Measurements from ENCODE around the gene TRHDE.
"Not testable (repeated sequence)": the region's sequence is repeated elsewhere in the genome, so short reads cannot be mapped to it uniquely, and the experiment has no call there.

The TRHDE gene

GRCh38 chr12:72647139-72647538, 375.0 kb downstream of the TRHDE start:
- no peak for DNase-seq

- no peak for DNase-seq
Measured at GRCh38 chr12:72658615-72659014, 386.4 kb downstream of the TRHDE start.

GRCh38 chr12:72660174-72660573, 388.0 kb downstream of the TRHDE start:
- not testable (repeated sequence) for DNase-seq

- DNase-seq: no peak
Measured at GRCh38 chr12:72673853-72674252, 401.7 kb downstream of the TRHDE start.

- no peak for DNase-seq
Measured at GRCh38 chr12:72676556-72676955, 404.4 kb downstream of the TRHDE start.

GRCh38 chr12:72677139-72677538, 405.0 kb downstream of the TRHDE start:
- no peak for DNase-seq

GRCh38 chr12:72677846-72678245, 405.7 kb downstream of the TRHDE start:
- no peak for DNase-seq

- DNase-seq: no peak
Measured at GRCh38 chr12:72679147-72679757, 407.1 kb downstream of the TRHDE start.

GRCh38 chr12:72681028-72681427, 408.9 kb downstream of the TRHDE start:
- no peak for DNase-seq

GRCh38 chr12:72684491-72684890, 412.3 kb downstream of the TRHDE start:
- DNase-seq: no peak

GRCh38 chr12:72692338-72692737, 420.2 kb downstream of the TRHDE start:
- DNase-seq: no peak

GRCh38 chr12:72694193-72694592, 422.0 kb downstream of the TRHDE start:
- no peak for DNase-seq

GRCh38 chr12:72699362-72699761, 427.2 kb downstream of the TRHDE start:
- DNase-seq: no peak

GRCh38 chr12:72712025-72712424, 439.9 kb downstream of the TRHDE start:
- not testable (repeated sequence) for DNase-seq

- DNase-seq: no peak
Measured at GRCh38 chr12:72716221-72716620, 444.1 kb downstream of the TRHDE start.

GRCh38 chr12:72717036-72717435, 444.9 kb downstream of the TRHDE start:
- no peak for DNase-seq

Data from right forelimb (tissue), 1 donor.